HL-60/S4 (cell line): ENCODE data around the gene HK1.
"Not testable (repeated sequence)": the region's sequence is repeated elsewhere in the genome, so short reads cannot be mapped to it uniquely, and the experiment has no call there.

Source experiments
- in situ Hi-C: fragments of 300-500 bp; cut with MboI; formaldehyde crosslinking; loops from 2 replicates; pipeline ENCODE4 v1.14.3; 2022; ENCODE audit warnings: low sequenced_read_pairs

The HK1 gene

DNA sequence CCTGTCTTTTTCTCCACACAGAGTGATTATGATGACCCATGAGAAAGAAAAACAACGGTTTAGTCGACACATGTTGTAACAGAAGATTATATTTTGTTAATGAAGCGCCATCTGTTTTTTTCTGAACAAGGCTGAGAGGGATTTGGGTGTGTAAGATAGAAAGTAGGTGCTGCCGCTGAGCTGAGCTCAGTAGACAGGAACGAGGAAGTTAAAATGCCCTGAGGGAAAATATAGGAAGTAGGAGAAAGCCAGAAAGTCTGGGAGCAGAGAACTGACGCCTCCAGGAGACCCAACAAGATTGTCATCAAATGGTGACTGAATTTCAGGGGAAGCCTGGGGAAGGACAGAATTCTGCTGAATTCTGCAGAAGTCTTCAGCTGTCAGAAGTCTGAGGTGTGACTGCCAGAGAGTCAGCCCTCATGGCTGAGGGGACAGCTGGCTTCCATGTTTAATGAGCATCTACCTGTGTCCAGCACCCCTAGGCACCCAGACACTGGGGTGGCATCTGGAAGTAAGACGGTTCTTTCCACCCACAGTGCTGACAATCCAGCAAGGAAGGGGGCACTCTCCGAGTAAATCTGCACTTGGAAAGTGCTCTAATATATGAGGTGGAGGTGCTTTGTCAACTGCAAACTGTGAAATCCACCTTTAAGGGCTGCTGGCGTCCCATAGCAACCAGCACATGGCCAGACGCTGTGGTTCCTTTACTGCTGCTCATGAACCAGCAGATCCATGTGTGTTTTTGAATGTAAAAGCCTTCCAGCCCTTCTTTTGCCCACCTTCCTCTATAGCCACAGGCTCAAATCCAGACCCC is 160.4 kb downstream of the HK1 start:
- in situ Hi-C loops: no loop called here

- in situ Hi-C loops: no loop called here
Observed at GRCh38 chr10:69439350-69439739, 161.0 kb downstream of the HK1 start.

GRCh38 chr10:69439813-69440506 is 161.7 kb downstream of the HK1 start:
- in situ Hi-C loops: no loop called here

- in situ Hi-C loops: no loop called here
Observed at GRCh38 chr10:69443354-69443753, 165.1 kb downstream of the HK1 start.

- in situ Hi-C loops: no loop called here
Observed at GRCh38 chr10:69445041-69445440, 166.7 kb downstream of the HK1 start.

- in situ Hi-C loops: no loop called here
Observed at GRCh38 chr10:69446229-69446628, 167.9 kb downstream of the HK1 start.

GRCh38 chr10:69446650-69447151 is 168.4 kb downstream of the HK1 start:
- in situ Hi-C loops: no loop called here

DNA sequence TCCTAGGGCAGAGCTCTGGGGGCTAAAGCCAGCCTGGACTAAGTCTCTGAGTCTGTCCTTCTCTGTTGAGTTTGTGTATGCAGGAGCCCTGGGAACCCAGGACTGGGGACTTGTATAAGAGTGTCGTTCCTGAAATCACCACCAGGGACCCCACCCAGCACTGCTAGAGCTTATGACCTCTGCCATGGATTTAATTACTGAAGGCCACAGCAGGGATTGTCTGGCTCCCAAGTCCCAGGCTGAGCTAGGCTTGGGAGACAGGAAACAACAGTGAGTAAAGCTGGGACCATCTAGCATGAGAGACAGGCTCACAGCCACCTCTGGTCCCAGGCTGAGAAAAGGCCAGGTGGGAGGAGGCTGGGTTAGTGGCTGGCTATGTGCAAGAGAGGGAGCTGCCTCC is 171.5 kb downstream of the HK1 start:
- in situ Hi-C loops: no loop called here

DNA sequence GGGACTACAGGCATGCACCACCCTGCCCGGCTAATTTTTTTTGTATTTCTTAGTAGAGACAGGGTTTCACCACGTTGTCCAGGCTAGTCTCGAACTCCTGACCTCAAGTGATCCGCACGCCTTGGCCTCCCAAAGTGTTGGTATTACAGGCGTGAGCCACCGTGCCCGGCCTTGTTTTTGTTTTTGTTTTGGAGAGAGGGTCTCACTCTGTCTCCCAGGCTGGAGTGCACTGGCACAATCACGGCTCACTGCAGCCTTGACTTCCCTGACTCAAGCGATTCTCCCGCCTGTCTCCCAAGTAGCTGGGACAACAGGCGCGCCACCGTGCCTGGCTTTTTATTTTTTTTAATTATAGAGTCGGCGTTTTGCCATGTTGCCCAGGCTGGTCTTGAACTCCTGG is 172.1 kb downstream of the HK1 start:
- in situ Hi-C loops: not testable (repeated sequence)

- in situ Hi-C loops: no loop called here
Observed at GRCh38 chr10:69451209-69451783, 173.0 kb downstream of the HK1 start, which contains the start of gene TSPAN15. TSS of gene TSPAN15 (plus strand) at chr10:69451465. CDS start at chr10:69451595, 130 bp downstream.
